GM12878 (cell line): ENCODE data around the gene CSE1L.
"Not testable (repeated sequence)": the region's sequence is repeated elsewhere in the genome, so short reads cannot be mapped to it uniquely, and the experiment has no call there.

Experiments used
- ESRRA ChIP-seq: IDR thresholded peaks from 2 replicates; pipeline ENCODE4 v1.6.1; 2012; ENCODE audit warnings: mild to moderate bottlenecking, low read length, improper control_type of control experiment
- POLR2A ChIP-seq: IDR thresholded peaks from 2 replicates; pipeline ENCODE4 v1.6.1; 2011; ENCODE audit warnings: low read depth, mild to moderate bottlenecking, low read length
- RUNX3 ChIP-seq: IDR thresholded peaks from 2 replicates; pipeline ENCODE4 v1.6.1; 2012; ENCODE audit warnings: low read length, inconsistent platforms
- SIN3A ChIP-seq: IDR thresholded peaks from 2 replicates; pipeline ENCODE4 v1.6.1; 2012; ENCODE audit warnings: low read depth, low read length, improper control_type of control experiment
- SUPT20H ChIP-seq: IDR thresholded peaks from 2 replicates; pipeline ENCODE4 v1.6.1; 2011; ENCODE audit warnings: low read depth, mild to moderate bottlenecking, low read length, moderate library complexity, borderline replicate concordance; ENCODE audit not compliant: control insufficient read depth
- TCF3 ChIP-seq: IDR thresholded peaks from 2 replicates; pipeline ENCODE4 v1.6.1; 2012; ENCODE audit warnings: low read depth, mild to moderate bottlenecking, low read length, borderline replicate concordance; ENCODE audit not compliant: insufficient read depth
- YY1 ChIP-seq: IDR thresholded peaks from 2 replicates; pipeline ENCODE4 v1.6.1; 2011; ENCODE audit warnings: low read depth, mild to moderate bottlenecking, low read length
- ZBTB33 ChIP-seq: fragments of 450-650 bp; IDR thresholded peaks from 2 replicates; pipeline ENCODE4 v1.6.1; 2017; ENCODE audit warnings: mild to moderate bottlenecking
- ZNF384 ChIP-seq: IDR thresholded peaks from 2 replicates; pipeline ENCODE4 v1.6.1; 2012; ENCODE audit warnings: low read depth, mild to moderate bottlenecking, low read length, improper control_type of control experiment, borderline replicate concordance
- ZSCAN29 ChIP-seq: fragments of 450-650 bp; IDR thresholded peaks from 2 replicates; pipeline ENCODE4 v1.6.1; 2017; ENCODE audit warnings: mild to moderate bottlenecking, moderate library complexity

GRCh38 chr20:49100292-49100691, 54.2 kb downstream of the CSE1L start:
- not testable (repeated sequence) for TF ChIP-seq ZSCAN29, POLR2A, SUPT20H, TCF3, ESRRA, ZNF384, SIN3A, YY1, ZBTB33, RUNX3
